ENCODE data around the gene NDST1. TPM values are rescaled to one million over a fixed set of nuclear protein-coding genes. Genes with fewer than 3 reads are reported as not detected.

The NDST1 gene
- total RNA-seq, 1 experiment from 2014 or later = 33.1 TPM

DNA sequence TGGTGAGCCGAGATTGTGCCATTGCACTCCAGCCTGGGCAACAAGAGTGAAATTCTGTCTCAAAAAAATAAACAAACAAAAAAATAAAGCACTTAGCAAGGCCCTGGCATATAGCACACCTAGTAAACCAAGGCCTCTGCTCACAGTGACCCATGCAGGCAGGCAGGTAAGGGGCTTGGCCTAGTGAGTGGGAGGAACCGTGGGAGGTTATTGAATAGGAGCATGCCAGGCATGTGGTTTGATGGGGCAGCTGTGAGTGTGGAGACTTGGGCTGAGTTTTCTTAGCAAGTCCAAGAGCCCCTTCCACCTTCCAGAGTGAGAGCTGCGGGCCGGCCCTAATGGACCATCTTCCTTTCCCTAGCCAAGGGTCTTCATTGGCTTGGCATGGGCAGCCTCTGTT lies 4.5 kb upstream of the NDST1 start:
- TF ChIP-seq, protein P1, sequence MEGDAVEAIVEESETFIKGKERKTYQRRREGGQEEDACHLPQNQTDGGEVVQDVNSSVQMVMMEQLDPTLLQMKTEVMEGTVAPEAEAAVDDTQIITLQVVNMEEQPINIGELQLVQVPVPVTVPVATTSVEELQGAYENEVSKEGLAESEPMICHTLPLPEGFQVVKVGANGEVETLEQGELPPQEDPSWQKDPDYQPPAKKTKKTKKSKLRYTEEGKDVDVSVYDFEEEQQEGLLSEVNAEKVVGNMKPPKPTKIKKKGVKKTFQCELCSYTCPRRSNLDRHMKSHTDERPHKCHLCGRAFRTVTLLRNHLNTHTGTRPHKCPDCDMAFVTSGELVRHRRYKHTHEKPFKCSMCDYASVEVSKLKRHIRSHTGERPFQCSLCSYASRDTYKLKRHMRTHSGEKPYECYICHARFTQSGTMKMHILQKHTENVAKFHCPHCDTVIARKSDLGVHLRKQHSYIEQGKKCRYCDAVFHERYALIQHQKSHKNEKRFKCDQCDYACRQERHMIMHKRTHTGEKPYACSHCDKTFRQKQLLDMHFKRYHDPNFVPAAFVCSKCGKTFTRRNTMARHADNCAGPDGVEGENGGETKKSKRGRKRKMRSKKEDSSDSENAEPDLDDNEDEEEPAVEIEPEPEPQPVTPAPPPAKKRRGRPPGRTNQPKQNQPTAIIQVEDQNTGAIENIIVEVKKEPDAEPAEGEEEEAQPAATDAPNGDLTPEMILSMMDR (IDR thresholded peaks at IDR 0.05 in 2 of 3, conservative IDR thresholded peaks at IDR 0.05 in 1 of 3; ENCODE audit: borderline replicate concordance in 1 of 3, insufficient read depth in 1 of 3, low read depth in 2 of 3, low read length in 2 of 3) = no peak
- no peak for TF ChIP-seq SRF (IDR thresholded peaks at IDR 0.05; ENCODE audit: low read depth)
- TF ChIP-seq CEBPB (IDR thresholded peaks at IDR 0.05; ENCODE audit: low read depth) = no peak
- no peak for TF ChIP-seq TCF7L2 (IDR thresholded peaks at IDR 0.05; ENCODE audit: borderline replicate concordance, extremely low read depth, insufficient read depth, insufficient read length)
- TF ChIP-seq YY1 (IDR thresholded peaks at IDR 0.05; ENCODE audit: extremely low read depth, insufficient replicate concordance, low read depth, low read length) = no peak
- no peak for TF ChIP-seq JUND (IDR thresholded peaks at IDR 0.05)
- no peak for TF ChIP-seq FOSL1 (IDR thresholded peaks at IDR 0.05; ENCODE audit: low read depth)
- no peak for TF ChIP-seq ELF1 (IDR thresholded peaks at IDR 0.05; ENCODE audit: borderline replicate concordance, low read depth)
- TF ChIP-seq EZH2 (IDR thresholded peaks at IDR 0.05) = no peak
- TF ChIP-seq POLR2AphosphoS5 (IDR thresholded peaks at IDR 0.05; ENCODE audit: low read depth, low read length) = no peak
- TF ChIP-seq, protein P2, sequence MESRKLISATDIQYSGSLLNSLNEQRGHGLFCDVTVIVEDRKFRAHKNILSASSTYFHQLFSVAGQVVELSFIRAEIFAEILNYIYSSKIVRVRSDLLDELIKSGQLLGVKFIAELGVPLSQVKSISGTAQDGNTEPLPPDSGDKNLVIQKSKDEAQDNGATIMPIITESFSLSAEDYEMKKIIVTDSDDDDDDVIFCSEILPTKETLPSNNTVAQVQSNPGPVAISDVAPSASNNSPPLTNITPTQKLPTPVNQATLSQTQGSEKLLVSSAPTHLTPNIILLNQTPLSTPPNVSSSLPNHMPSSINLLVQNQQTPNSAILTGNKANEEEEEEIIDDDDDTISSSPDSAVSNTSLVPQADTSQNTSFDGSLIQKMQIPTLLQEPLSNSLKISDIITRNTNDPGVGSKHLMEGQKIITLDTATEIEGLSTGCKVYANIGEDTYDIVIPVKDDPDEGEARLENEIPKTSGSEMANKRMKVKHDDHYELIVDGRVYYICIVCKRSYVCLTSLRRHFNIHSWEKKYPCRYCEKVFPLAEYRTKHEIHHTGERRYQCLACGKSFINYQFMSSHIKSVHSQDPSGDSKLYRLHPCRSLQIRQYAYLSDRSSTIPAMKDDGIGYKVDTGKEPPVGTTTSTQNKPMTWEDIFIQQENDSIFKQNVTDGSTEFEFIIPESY (IDR thresholded peaks at IDR 0.05; ENCODE audit: extremely low read depth, insufficient replicate concordance, low read length) = no peak
- TF ChIP-seq, protein P3, sequence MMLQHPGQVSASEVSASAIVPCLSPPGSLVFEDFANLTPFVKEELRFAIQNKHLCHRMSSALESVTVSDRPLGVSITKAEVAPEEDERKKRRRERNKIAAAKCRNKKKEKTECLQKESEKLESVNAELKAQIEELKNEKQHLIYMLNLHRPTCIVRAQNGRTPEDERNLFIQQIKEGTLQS (IDR thresholded peaks at IDR 0.05) = no peak
- no peak for TF ChIP-seq ZFX (IDR thresholded peaks at IDR 0.05)
- TF ChIP-seq EZH2phosphoT487 (IDR thresholded peaks at IDR 0.05; ENCODE audit: borderline replicate concordance) = no peak
- TF ChIP-seq, protein P4, sequence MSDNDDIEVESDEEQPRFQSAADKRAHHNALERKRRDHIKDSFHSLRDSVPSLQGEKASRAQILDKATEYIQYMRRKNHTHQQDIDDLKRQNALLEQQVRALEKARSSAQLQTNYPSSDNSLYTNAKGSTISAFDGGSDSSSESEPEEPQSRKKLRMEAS (IDR thresholded peaks at IDR 0.05) = no peak
- no peak for TF ChIP-seq SP1 (IDR thresholded peaks at IDR 0.05; ENCODE audit: low read depth)
- H3K79me2 ChIP-seq (ENCODE audit: insufficient read depth, low read length) = peaks cover 87% of the 10 kb centered on the region

More for the DNA sequence above, 4.5 kb upstream of the NDST1 start:
- DNase-seq (ENCODE audit: low read depth, low spot score) (no peak), ATAC-seq (no peak)
- intact Hi-C loops (cut with micrococcal nuclease) = no loop called here
- H3K4me1 ChIP-seq (ENCODE audit: control insufficient read depth in 1 of 2, insufficient read depth in 2 of 2, low read length in 2 of 2) = peaks cover 11 to 41% of the 10 kb centered on the region in 2 experiments
- H3K4me2 ChIP-seq (ENCODE audit: low read length) = no peak overlapping the region
- POLR2A ChIA-PET = no interaction called here
- no peak overlapping the region for H3K27ac ChIP-seq (ENCODE audit: low read depth, low read length)
- H2AFZ ChIP-seq (ENCODE audit: low read depth, low read length, poor library complexity, severe bottlenecking) = no peak overlapping the region
- no peak overlapping the region for H3K9ac ChIP-seq (ENCODE audit: low read length)
- H3K27me3 ChIP-seq (ENCODE audit: insufficient read depth, low read length) = no peaks in the 10 kb centered on the region
- H3K9me2 ChIP-seq (ENCODE audit: insufficient read depth) = no peaks in the 10 kb centered on the region
- CTCF ChIA-PET = no interaction called here
- H3K9me3 ChIP-seq (ENCODE audit: control insufficient read depth in 1 of 2, insufficient read depth in 1 of 2, low read depth in 1 of 2, low read length in 2 of 2) = no peaks in the 10 kb centered on the region
- RAD21 ChIA-PET (ENCODE audit: low non-redundant PET in 1 of 2, low total read pairs in 2 of 2, uncharacterized antibody in 2 of 2, unreplicated experiment in 2 of 2) = no interaction called here
- H4K20me1 ChIP-seq (ENCODE audit: insufficient read depth) = no peaks in the 10 kb centered on the region; the same call in 1 of the 2 replicates
- no peaks in the 10 kb centered on the region for H3K36me3 ChIP-seq (ENCODE audit: control insufficient read depth in 1 of 2, insufficient read depth in 2 of 2, low read length in 2 of 2)
- no TSS peak for BruUV-seq (replicated peaks)
- no peak overlapping the region for H3K4me3 ChIP-seq (replicated peaks in 1 of 2; ENCODE audit: low read depth in 1 of 2, low read length in 2 of 2)
